Measurements from ENCODE around the gene OR2A42.
"Not testable (repeated sequence)": the region's sequence is repeated elsewhere in the genome, so short reads cannot be mapped to it uniquely, and the experiment has no call there.

OR2A42 gene, protein sequence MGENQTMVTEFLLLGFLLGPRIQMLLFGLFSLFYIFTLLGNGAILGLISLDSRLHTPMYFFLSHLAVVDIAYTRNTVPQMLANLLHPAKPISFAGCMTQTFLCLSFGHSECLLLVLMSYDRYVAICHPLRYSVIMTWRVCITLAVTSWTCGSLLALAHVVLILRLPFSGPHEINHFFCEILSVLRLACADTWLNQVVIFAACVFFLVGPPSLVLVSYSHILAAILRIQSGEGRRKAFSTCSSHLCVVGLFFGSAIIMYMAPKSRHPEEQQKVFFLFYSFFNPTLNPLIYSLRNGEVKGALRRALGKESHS

DNA sequence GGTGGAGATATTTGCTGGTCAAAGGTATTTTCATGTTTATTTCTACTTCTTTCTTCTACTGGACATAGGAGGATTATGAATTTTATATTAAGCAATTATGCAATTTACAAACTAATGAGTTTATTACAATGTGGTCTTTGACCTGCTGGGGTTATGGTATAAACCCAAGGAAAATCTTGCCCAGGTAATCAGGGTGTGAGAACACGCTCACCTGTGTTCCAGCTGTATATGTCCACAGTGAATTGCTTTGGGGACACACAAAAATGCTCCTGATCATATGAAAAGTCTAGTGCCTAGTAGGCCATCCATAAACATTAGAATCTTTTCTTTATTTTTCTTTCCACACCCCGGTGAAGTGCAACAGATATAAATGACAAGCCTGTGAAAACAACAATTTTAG, at the start of gene OR2A42:
TSS of gene OR2A42 (minus strand) at position 241 of the 400 bp plus-strand sequence. CDS start 6,762 bp downstream, outside the sequence.
- not testable (repeated sequence) for H3K4me1 ChIP-seq (ENCODE audit: insufficient read depth, low read length); H3K4me3 ChIP-seq (ENCODE audit: low read length); H3K27me3 ChIP-seq (ENCODE audit: insufficient read depth, low read length); H3K36me3 ChIP-seq (ENCODE audit: insufficient read depth, low read depth, low read length); H3K9me3 ChIP-seq (ENCODE audit: insufficient read depth, low read depth, low read length); H3K9ac ChIP-seq (ENCODE audit: low read depth, low read length); H3K27ac ChIP-seq (ENCODE audit: low read length)

DNA sequence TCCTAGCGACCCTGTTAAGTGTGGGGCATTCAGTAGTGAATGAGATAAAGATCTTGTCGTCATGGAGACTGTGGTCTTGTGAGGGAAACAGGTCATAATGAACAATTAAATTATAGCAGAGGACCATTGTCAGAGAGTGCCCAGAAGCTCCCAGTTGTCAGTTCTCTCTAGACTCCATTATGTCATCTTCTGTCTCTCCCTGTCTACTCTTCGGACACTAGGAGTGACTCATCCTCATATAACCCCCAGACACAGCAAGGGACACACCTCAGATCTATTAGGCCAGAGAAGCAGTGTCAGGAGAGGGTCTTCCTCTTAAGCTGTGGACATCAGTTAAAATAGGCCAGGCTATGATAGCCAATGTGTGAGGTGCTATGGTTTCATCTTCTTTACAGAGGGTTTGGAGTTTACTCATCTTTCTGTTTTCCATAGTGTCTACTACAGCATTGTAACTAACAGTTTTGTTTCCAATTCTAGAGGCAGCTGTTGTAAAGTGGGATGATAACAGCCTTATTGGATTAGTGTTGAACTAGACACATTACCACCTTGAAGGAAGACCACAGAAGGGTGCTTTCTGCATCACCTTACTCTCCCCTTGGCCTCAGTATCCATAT, 47.9 kb upstream of the OR2A42 start:
- not testable (repeated sequence) for H3K4me3 ChIP-seq (ENCODE audit: low read length); H3K9me3 ChIP-seq (ENCODE audit: insufficient read depth, low read depth, low read length); H3K4me1 ChIP-seq (ENCODE audit: insufficient read depth, low read length); H3K36me3 ChIP-seq (ENCODE audit: insufficient read depth, low read depth, low read length); H3K27me3 ChIP-seq (ENCODE audit: insufficient read depth, low read length); H3K9ac ChIP-seq (ENCODE audit: low read depth, low read length); H3K27ac ChIP-seq (ENCODE audit: low read length)

DNA sequence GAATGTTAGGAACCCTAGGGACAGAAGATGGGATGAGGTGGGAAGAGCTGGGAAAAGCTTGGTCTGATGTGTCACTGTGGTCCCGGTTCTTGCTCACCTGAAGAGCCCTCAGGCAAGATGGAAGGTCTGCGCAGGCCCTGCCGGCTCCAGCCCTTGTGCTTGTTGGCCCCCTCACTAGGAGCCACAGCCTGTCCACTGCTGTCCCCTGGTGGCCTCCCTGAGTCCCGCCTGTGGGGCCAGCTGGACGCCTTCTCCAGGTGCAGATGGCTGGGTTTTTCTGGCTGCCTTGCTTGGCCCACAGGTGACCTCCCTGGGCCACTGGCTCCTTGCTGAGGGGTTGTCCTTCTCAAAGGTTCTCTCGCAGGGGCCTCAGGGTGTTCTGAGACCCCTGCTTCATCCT, 44.3 kb upstream of the OR2A42 start:
- H3K4me3 ChIP-seq (ENCODE audit: low read length); H3K9ac ChIP-seq (ENCODE audit: low read depth, low read length); H3K9me3 ChIP-seq (ENCODE audit: insufficient read depth, low read depth, low read length); H3K27ac ChIP-seq (ENCODE audit: low read length); H3K4me1 ChIP-seq (ENCODE audit: insufficient read depth, low read length); H3K36me3 ChIP-seq (ENCODE audit: insufficient read depth, low read depth, low read length); H3K27me3 ChIP-seq (ENCODE audit: insufficient read depth, low read length): not testable (repeated sequence)

DNA sequence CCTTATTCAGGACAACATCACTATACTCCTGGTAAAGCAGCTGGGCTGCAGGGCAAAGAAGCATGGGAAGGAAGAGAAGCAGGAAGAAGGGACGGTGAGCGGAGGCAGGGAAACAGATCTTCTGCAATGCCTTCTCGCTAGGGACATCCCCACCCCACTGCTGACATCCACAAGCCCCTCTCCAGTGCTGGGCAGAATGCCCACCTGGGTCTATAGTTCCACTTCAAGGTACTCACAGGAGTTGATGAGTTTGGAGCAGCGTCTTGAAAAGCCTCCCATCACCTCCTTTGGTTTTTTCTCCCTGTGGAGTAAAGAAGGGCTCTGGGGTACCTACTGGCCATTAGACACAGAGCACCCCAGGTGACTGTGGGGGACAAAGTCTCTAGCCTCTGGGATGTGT, 43.1 kb upstream of the OR2A42 start:
- not testable (repeated sequence) for H3K4me1 ChIP-seq (ENCODE audit: insufficient read depth, low read length); H3K9me3 ChIP-seq (ENCODE audit: insufficient read depth, low read depth, low read length); H3K4me3 ChIP-seq (ENCODE audit: low read length)

DNA sequence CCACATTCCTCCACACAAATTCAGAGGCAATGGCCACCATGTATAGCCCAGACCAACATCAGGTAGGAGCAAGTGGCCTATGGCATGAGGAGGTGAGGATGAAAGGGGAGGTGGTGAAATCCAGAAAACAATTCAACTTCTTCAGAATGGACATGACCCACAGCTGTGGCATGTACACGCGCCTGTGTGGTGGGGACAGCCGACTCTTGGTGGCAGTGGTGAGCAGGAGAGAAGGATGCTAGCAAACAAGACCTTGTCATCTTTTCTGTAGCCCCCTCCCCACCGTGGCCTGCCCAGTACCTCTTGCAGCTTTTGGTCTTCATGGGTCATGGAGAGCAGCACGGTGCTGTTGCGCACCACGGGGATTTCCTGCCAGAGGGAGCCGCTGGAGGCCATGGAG, 42.6 kb upstream of the OR2A42 start:
- not testable (repeated sequence) for H3K4me3 ChIP-seq (ENCODE audit: low read length); H3K4me1 ChIP-seq (ENCODE audit: insufficient read depth, low read length); H3K9ac ChIP-seq (ENCODE audit: low read depth, low read length); H3K27me3 ChIP-seq (ENCODE audit: insufficient read depth, low read length); H3K27ac ChIP-seq (ENCODE audit: low read length); H3K36me3 ChIP-seq (ENCODE audit: insufficient read depth, low read depth, low read length); H3K9me3 ChIP-seq (ENCODE audit: insufficient read depth, low read depth, low read length)

More for the DNA sequence above, 43.1 kb upstream of the OR2A42 start:
- not testable (repeated sequence) for H3K36me3 ChIP-seq (ENCODE audit: insufficient read depth, low read depth, low read length); H3K9ac ChIP-seq (ENCODE audit: low read depth, low read length); H3K27me3 ChIP-seq (ENCODE audit: insufficient read depth, low read length); H3K27ac ChIP-seq (ENCODE audit: low read length)

DNA sequence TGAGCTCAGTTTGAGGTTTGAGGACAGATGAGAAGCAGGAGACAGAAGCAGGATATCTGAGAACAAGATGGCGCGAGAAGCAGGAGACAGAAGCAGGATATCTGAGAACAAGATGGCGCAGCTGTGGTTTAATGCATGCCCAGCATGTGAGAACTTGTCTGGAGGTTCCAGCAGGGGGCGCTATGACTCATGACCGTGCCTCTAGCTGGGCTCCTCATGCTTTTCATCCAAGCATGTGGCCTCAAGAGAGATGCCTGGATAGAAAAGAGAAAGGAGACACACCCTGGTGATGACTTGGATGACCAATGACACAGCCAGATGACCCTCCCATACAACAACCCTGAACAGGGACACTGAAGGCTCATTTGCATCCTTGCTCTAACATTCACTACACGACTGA, 40.6 kb upstream of the OR2A42 start:
- H3K36me3 ChIP-seq (ENCODE audit: insufficient read depth, low read depth, low read length); H3K27me3 ChIP-seq (ENCODE audit: insufficient read depth, low read length); H3K4me1 ChIP-seq (ENCODE audit: insufficient read depth, low read length); H3K9me3 ChIP-seq (ENCODE audit: insufficient read depth, low read depth, low read length); H3K27ac ChIP-seq (ENCODE audit: low read length); H3K4me3 ChIP-seq (ENCODE audit: low read length); H3K9ac ChIP-seq (ENCODE audit: low read depth, low read length): not testable (repeated sequence)

DNA sequence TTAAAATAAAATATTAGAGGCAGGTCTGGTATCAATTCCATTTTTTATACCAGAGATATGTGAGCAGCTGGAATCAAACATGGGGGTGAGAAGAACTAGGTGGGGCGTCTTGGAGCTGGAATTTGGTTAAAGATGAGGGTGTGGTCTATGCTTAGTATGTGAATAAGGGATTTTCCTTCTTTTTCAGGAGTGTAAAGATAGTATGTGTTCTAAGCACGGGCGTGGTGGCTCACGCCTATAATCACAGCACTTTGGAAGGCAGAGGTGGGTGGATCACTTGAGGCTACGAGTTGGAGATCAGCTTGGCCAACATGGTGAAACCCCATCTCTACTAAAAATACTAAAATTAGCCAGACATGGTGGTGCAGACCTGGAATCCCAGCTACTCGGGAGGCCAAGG, 35.9 kb upstream of the OR2A42 start:
- H3K27me3 ChIP-seq (ENCODE audit: insufficient read depth, low read length); H3K4me1 ChIP-seq (ENCODE audit: insufficient read depth, low read length); H3K36me3 ChIP-seq (ENCODE audit: insufficient read depth, low read depth, low read length); H3K9ac ChIP-seq (ENCODE audit: low read depth, low read length); H3K27ac ChIP-seq (ENCODE audit: low read length); H3K4me3 ChIP-seq (ENCODE audit: low read length); H3K9me3 ChIP-seq (ENCODE audit: insufficient read depth, low read depth, low read length): not testable (repeated sequence)

DNA sequence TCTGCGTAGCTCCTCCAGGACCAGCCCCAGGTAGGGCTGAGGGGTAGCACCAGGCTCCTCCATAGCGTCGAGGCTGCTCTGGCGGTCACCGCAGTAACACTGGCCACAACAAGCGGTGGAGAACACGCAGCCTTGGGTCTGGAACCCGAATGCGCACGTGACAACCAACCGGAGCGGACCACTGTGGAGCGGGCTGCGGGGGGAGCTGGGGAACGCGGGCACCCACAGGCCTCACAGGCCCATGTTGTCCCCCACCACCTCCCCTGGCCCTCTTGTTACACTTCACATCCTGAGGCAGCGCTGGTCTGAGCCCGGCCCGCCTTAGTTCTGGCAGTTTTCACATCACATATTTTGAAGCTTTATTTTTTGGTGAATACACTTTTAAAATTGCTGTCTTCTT, 29.8 kb upstream of the OR2A42 start, which contains the start of gene CTAGE8:
TSS of gene CTAGE8 (minus strand) at position 101 of the 400 bp plus-strand sequence. CDS start at position 63, 38 bp downstream.
- H3K9me3 ChIP-seq (ENCODE audit: insufficient read depth, low read depth, low read length); H3K4me3 ChIP-seq (ENCODE audit: low read length); H3K9ac ChIP-seq (ENCODE audit: low read depth, low read length): not testable (repeated sequence)

DNA sequence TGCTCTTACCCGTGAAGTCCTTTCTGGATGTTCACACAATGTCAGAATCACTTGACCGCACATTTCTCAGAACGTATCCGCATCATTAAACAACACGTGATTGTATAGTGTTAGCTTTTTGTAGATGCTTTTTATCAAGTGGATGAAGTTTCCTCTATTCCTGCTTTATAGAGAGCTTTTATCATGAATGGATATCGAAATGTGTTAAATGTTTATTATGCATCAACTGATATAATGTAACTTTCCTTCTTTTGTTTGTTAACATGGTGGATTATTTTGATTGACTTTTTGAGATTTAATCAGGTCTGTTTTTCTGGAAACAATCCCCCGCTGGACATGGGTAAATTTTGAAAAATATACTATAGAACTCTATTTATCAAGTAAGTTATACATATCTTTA, 25.3 kb upstream of the OR2A42 start, which contains the start of gene OR2A7:
TSS of gene OR2A7 (minus strand) at position 101 of the 400 bp plus-strand sequence. CDS start 5,164 bp downstream, outside the sequence.
- not testable (repeated sequence) for H3K4me1 ChIP-seq (ENCODE audit: insufficient read depth, low read length); H3K4me3 ChIP-seq (ENCODE audit: low read length); H3K9me3 ChIP-seq (ENCODE audit: insufficient read depth, low read depth, low read length); H3K27ac ChIP-seq (ENCODE audit: low read length); H3K36me3 ChIP-seq (ENCODE audit: insufficient read depth, low read depth, low read length); H3K9ac ChIP-seq (ENCODE audit: low read depth, low read length); H3K27me3 ChIP-seq (ENCODE audit: insufficient read depth, low read length)

More for the DNA sequence above, 29.8 kb upstream of the OR2A42 start, which contains the start of gene CTAGE8:
- not testable (repeated sequence) for H3K27ac ChIP-seq (ENCODE audit: low read length); H3K4me1 ChIP-seq (ENCODE audit: insufficient read depth, low read length); H3K27me3 ChIP-seq (ENCODE audit: insufficient read depth, low read length); H3K36me3 ChIP-seq (ENCODE audit: insufficient read depth, low read depth, low read length)

DNA sequence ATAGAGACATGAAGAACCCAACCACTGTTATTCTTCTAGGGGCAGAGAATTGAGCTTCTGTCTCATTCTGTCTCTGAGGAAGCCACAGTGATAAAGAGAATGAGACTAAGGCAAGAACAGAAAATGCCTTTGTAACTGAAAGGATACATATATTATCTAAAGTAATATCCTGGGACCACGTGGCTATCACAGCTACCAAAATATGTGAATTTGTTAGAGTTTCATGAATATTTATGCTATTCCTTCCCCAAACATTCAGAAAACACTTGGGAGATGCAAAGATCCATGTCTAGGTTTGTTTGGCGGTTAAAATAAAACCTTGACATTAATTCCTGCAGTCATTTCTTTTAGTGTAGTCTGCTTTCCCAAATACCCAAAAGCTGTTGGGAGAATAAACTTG, 22.7 kb upstream of the OR2A42 start:
- H3K4me1 ChIP-seq (ENCODE audit: insufficient read depth, low read length); H3K9ac ChIP-seq (ENCODE audit: low read depth, low read length); H3K27me3 ChIP-seq (ENCODE audit: insufficient read depth, low read length); H3K9me3 ChIP-seq (ENCODE audit: insufficient read depth, low read depth, low read length); H3K4me3 ChIP-seq (ENCODE audit: low read length); H3K27ac ChIP-seq (ENCODE audit: low read length); H3K36me3 ChIP-seq (ENCODE audit: insufficient read depth, low read depth, low read length): not testable (repeated sequence)

DNA sequence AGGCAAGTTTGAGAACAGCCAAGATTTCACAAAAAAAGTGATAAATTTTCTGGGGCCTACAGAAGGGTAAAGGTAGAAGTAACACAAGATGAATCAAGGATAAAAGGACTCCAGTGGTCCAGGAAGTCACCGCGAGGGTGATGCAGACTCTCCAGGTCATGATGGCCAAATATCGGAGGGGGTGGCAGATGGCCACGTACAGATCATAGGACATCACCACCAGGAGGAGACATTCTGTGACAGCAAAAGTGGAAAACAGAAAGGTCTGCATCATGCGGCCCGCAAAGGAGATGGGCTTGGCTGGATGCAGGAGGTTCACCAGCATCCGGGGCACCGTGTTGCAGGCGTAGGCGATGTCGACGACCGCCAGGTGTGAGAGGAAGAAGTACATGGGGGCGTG, 19.7 kb upstream of the OR2A42 start:
- H3K9me3 ChIP-seq (ENCODE audit: insufficient read depth, low read depth, low read length); H3K36me3 ChIP-seq (ENCODE audit: insufficient read depth, low read depth, low read length); H3K27me3 ChIP-seq (ENCODE audit: insufficient read depth, low read length); H3K4me1 ChIP-seq (ENCODE audit: insufficient read depth, low read length); H3K9ac ChIP-seq (ENCODE audit: low read depth, low read length); H3K4me3 ChIP-seq (ENCODE audit: low read length); H3K27ac ChIP-seq (ENCODE audit: low read length): not testable (repeated sequence)

DNA sequence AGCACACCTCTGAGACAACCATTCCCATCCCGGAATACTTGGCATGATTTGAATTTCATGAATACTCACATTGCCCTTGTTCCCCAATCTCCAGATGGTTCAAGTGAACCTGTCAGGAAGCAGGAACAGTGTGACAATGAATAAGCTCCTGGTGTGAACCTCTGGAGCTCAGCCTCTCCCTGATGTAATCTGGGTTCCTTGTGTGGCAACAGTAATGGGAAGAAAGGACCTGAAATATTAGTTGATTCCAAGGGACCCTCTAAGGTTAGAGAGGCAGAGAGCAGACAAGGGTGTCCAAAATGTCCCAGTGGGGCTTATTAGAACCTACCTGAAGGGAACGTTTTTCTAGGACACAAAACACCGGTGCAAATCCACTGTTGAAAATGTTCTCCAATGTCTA, 16.7 kb upstream of the OR2A42 start:
- Histone ChIP-seq H3K27ac (ENCODE audit: low read length) (no peak overlapping the region), H3K9me3 (ENCODE audit: insufficient read depth, low read depth, low read length) (no peaks in the 10 kb centered on the region), H3K9ac (ENCODE audit: low read depth, low read length) (no peak overlapping the region), H3K4me3 (ENCODE audit: low read length) (no peak overlapping the region), H3K36me3 (ENCODE audit: insufficient read depth, low read depth, low read length) (no peaks in the 10 kb centered on the region), H3K27me3 (ENCODE audit: insufficient read depth, low read length) (no peaks in the 10 kb centered on the region), H3K4me1 (ENCODE audit: insufficient read depth, low read length) (peaks cover 3% of the 10 kb centered on the region)

Measured in iPS-20b (cell line).